Endodermal cell (in vitro differentiated cells): ENCODE data around the gene PCBP4. TPM values are rescaled to one million over a fixed set of nuclear protein-coding genes. Genes with fewer than 3 reads are reported as not detected.

Source experiments
- DNase-seq: peaks from one replicate; pipeline ENCODE4 v3.0.0-alpha.2; 2017
- H3K27ac ChIP-seq: 2 replicates; pipeline ENCODE4 v1.5.1; 2013; ENCODE audit warnings: mild to moderate bottlenecking, low read depth, low read length, moderate library complexity
- H3K27me3 ChIP-seq: 2 replicates; pipeline ENCODE4 v1.6.1; 2013; ENCODE audit warnings: mild to moderate bottlenecking, low read length, moderate library complexity; ENCODE audit not compliant: insufficient read depth, control insufficient read depth, poor library complexity, severe bottlenecking
- H3K36me3 ChIP-seq: 2 replicates; pipeline ENCODE4 v1.7.0; 2013; ENCODE audit warnings: mild to moderate bottlenecking, low read length, moderate library complexity; ENCODE audit not compliant: control insufficient read depth, insufficient read depth
- H3K4me1 ChIP-seq: one replicate; pipeline ENCODE4 v1.7.0; 2013; ENCODE audit warnings: low read length; ENCODE audit not compliant: control insufficient read depth, insufficient read depth
- H3K4me3 ChIP-seq: 2 replicates; pipeline ENCODE4 v1.5.1; 2013; ENCODE audit warnings: mild to moderate bottlenecking, low read length, moderate library complexity
- H3K9ac ChIP-seq: 2 replicates; pipeline ENCODE4 v1.6.1; 2013; ENCODE audit warnings: mild to moderate bottlenecking, low read length, moderate library complexity; ENCODE audit not compliant: poor library complexity, severe bottlenecking; ENCODE audit errors: extremely low read depth
- H3K9me3 ChIP-seq: 2 replicates; pipeline ENCODE4 v1.6.1; 2013; ENCODE audit warnings: mild to moderate bottlenecking, low read length, moderate library complexity; ENCODE audit not compliant: control insufficient read depth
- H3K27ac Mint-ChIP-seq: 2 replicates; pipeline ENCODE4 v1.8.0; 2020; ENCODE audit warnings: mixed read lengths
- H3K27me3 Mint-ChIP-seq: 2 replicates; pipeline ENCODE4 v1.8.0; 2021; ENCODE audit warnings: mild to moderate bottlenecking, mixed read lengths; ENCODE audit not compliant: insufficient read depth
- H3K36me3 Mint-ChIP-seq: 2 replicates; pipeline ENCODE4 v1.8.0; 2020; ENCODE audit warnings: low read depth, mixed read lengths
- H3K4me1 Mint-ChIP-seq: 2 replicates; pipeline ENCODE4 v1.8.0; 2020; ENCODE audit warnings: mixed read lengths
- H3K4me3 Mint-ChIP-seq: 2 replicates; pipeline ENCODE4 v1.8.0; 2020; ENCODE audit warnings: mild to moderate bottlenecking, moderate library complexity, mixed read lengths
- H3K9me3 Mint-ChIP-seq: 2 replicates; pipeline ENCODE4 v1.8.0; 2020; ENCODE audit warnings: mild to moderate bottlenecking, mixed read lengths
- CTCF ChIP-seq: fragments of 200-600 bp; sonication (generic); conservative IDR thresholded peaks from 2 replicates; pipeline ENCODE4 v1.5.0; 2021; ENCODE audit warnings: antibody characterized with exemption, mild to moderate bottlenecking
- WGBS, 2 experiments: methylation state at CpG; one replicate each; pipeline versions ENCODE4 v1.1.5 to v1.1.7; 2013; ENCODE audit warnings: missing lambda C conversion rate in 2 of 2, mixed read lengths in 1 of 2; ENCODE audit not compliant: insufficient coverage in 1 of 2, insufficient read length in 1 of 2; 5-methylcytosine and 5-hydroxymethylcytosine counted together
- total RNA-seq, 2 donors: library from RNA; stranded (reverse); fragmentation: NEBNext Ultra II Directional in 1 of 2; extraction: Animal tissue kit (Norgen Biotek cat#: 25700) in 1 of 2; gene quantifications; 2 replicates in 1 of 2; 3 replicates in 1 of 2; pipeline ENCODE4 v1.2.1, GENCODE V29; 2021

The PCBP4 gene
- total RNA-seq, 2 donors from 2014 or later: 54.1 to 68.1 TPM

GRCh38 chr3:51974277-51974962 is 7.2 kb upstream of the PCBP4 start:
- H3K4me1 Mint-ChIP-seq: peaks cover 28% of the 10 kb centered on the region
- H3K4me3 ChIP-seq: peak overlapping the region; percentile 81
- no peaks in the 10 kb centered on the region for H3K27me3 ChIP-seq
- H3K9me3 Mint-ChIP-seq: no peaks in the 10 kb centered on the region
- no peaks in the 10 kb centered on the region for H3K36me3 ChIP-seq
- peaks cover 16% of the 10 kb centered on the region for H3K4me1 ChIP-seq
- peak overlapping the region; percentile 36 for H3K9ac ChIP-seq
- peaks cover 5% of the 10 kb centered on the region for H3K36me3 Mint-ChIP-seq
- WGBS, 2 experiments: 64 to 65% methylated on average over 26 to 30 of the region's 30 CpGs
- no peak overlapping the region for H3K27ac ChIP-seq
- DNase-seq: no peak
- no peak overlapping the region for H3K27ac Mint-ChIP-seq
- no peaks in the 10 kb centered on the region for H3K9me3 ChIP-seq
- peak overlapping the region; percentile 80 for H3K4me3 Mint-ChIP-seq
- peaks cover 17% of the 10 kb centered on the region for H3K27me3 Mint-ChIP-seq
- TF ChIP-seq CTCF: peak; percentile 10

GRCh38 chr3:51971350-51971749 is 4.1 kb upstream of the PCBP4 start:
- TF ChIP-seq CTCF: no peak
- Histone ChIP-seq H3K9ac (no peak overlapping the region), H3K4me3 (no peak overlapping the region), H3K9me3 (no peaks in the 10 kb centered on the region), H3K27me3 (no peaks in the 10 kb centered on the region), H3K4me1 (peaks cover 22% of the 10 kb centered on the region), H3K27ac (no peak overlapping the region), H3K36me3 (no peaks in the 10 kb centered on the region)
- 93 to 100% methylated on average over 9 to 11 of the region's 11 CpGs for WGBS, 2 experiments
- peak; percentile 50 for DNase-seq
- Mint-ChIP-seq H3K4me3 (no peak overlapping the region), H3K27ac (peak overlapping the region; percentile 72), H3K27me3 (peaks cover 10% of the 10 kb centered on the region), H3K36me3 (peaks cover 3% of the 10 kb centered on the region), H3K9me3 (no peaks in the 10 kb centered on the region), H3K4me1 (peaks cover 43% of the 10 kb centered on the region)

GRCh38 chr3:51970606-51971300 is 3.5 kb upstream of the PCBP4 start:
- no peak for TF ChIP-seq CTCF
- Histone ChIP-seq H3K27me3 (no peaks in the 10 kb centered on the region), H3K27ac (no peak overlapping the region), H3K36me3 (no peaks in the 10 kb centered on the region), H3K4me1 (peaks cover 23% of the 10 kb centered on the region), H3K9ac (no peak overlapping the region), H3K4me3 (no peak overlapping the region), H3K9me3 (no peaks in the 10 kb centered on the region)
- Mint-ChIP-seq H3K27ac (peak overlapping the region; percentile 72), H3K4me3 (no peak overlapping the region), H3K4me1 (peaks cover 47% of the 10 kb centered on the region), H3K36me3 (peaks cover 3% of the 10 kb centered on the region), H3K9me3 (no peaks in the 10 kb centered on the region), H3K27me3 (peaks cover 6% of the 10 kb centered on the region)
- 88 to 91% methylated on average over 3 to 6 of the region's 6 CpGs for WGBS, 2 experiments
- peak; percentile 53 for DNase-seq
